ENCODE data around the gene CFAP61. TPM values are rescaled to one million over a fixed set of nuclear protein-coding genes. Genes with fewer than 3 reads are reported as not detected.

CFAP61 gene
- total and polyA plus RNA-seq, 7 donors = 8.3 to 59.4 (median 24.5) TPM

DNA sequence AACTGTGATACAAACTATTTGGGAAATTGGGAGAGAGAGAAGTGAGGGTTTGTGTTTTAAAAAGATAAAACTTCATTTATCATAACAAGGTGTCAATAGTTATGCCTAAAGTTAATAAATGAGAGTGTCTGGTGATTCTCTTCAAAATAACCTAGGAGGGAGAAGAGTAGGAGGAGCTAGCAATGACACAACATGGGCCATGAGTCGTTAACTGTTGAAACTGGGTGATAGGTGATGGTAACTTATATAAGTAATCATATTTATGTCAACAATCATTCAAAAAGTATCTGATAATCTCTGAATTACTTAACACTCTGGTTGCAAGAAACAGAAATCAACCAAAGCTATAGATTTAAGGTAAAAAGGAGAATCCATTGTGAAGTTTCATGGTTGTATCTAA, 268.8 kb downstream of the CFAP61 start:
- H3K36me3 ChIP-seq (ENCODE audit: insufficient read depth in 1 of 2, low read depth in 1 of 2) = no peaks in the 10 kb centered on the region
- DNase-seq = no peak
- H3K4me1 ChIP-seq = no peaks in the 10 kb centered on the region
- no peak overlapping the region for H3K27ac ChIP-seq
- intact Hi-C loops (cut with DNase I) = no loop called here
- H3K4me3 ChIP-seq = no peak overlapping the region
- WGBS, 3 donors = 80 to 91% (median 90%) methylated on average over 1 of the region's 1 CpG
- TF ChIP-seq, protein P1, sequence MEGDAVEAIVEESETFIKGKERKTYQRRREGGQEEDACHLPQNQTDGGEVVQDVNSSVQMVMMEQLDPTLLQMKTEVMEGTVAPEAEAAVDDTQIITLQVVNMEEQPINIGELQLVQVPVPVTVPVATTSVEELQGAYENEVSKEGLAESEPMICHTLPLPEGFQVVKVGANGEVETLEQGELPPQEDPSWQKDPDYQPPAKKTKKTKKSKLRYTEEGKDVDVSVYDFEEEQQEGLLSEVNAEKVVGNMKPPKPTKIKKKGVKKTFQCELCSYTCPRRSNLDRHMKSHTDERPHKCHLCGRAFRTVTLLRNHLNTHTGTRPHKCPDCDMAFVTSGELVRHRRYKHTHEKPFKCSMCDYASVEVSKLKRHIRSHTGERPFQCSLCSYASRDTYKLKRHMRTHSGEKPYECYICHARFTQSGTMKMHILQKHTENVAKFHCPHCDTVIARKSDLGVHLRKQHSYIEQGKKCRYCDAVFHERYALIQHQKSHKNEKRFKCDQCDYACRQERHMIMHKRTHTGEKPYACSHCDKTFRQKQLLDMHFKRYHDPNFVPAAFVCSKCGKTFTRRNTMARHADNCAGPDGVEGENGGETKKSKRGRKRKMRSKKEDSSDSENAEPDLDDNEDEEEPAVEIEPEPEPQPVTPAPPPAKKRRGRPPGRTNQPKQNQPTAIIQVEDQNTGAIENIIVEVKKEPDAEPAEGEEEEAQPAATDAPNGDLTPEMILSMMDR (IDR thresholded peaks at IDR 0.05) = no peak
- H3K9me3 ChIP-seq = no peaks in the 10 kb centered on the region
- no peak for ATAC-seq
- H3K27me3 ChIP-seq (ENCODE audit: insufficient read depth in 3 of 3, low read length in 2 of 3) = no peaks in the 10 kb centered on the region

DNA sequence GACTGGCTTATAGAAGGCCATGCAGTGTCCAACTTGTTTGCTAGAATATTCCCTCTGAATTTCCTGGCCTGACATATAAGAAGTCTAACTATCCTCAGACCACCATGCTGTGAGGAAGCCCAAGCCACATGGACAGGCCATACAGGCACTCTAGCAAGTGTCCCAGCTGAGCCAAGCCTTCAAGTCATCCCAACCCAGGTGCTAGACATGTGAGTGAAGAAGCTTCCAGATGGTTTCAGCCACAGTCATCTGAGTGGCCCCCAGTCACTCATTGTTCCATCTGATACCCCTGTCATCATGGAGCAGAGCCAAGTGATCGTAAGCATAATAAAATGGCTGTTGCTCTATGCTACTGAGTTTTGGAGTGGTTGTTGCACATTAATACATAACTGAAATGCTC, 269.6 kb downstream of the CFAP61 start:
- H3K4me1 ChIP-seq = no peaks in the 10 kb centered on the region
- H3K36me3 ChIP-seq (ENCODE audit: insufficient read depth in 1 of 2, low read depth in 1 of 2) = no peaks in the 10 kb centered on the region
- H3K9me3 ChIP-seq = no peaks in the 10 kb centered on the region
- no peak for ATAC-seq
- TF ChIP-seq, protein P1 (IDR thresholded peaks at IDR 0.05) = no peak
- H3K27me3 ChIP-seq (ENCODE audit: insufficient read depth in 3 of 3, low read length in 2 of 3) = no peaks in the 10 kb centered on the region
- no peak for DNase-seq
- 85 to 96% (median 86%) methylated on average over 1 of the region's 1 CpG for WGBS, 3 donors
- intact Hi-C loops (cut with DNase I) = no loop called here
- no peak overlapping the region for H3K27ac ChIP-seq
- H3K4me3 ChIP-seq = no peak overlapping the region

DNA sequence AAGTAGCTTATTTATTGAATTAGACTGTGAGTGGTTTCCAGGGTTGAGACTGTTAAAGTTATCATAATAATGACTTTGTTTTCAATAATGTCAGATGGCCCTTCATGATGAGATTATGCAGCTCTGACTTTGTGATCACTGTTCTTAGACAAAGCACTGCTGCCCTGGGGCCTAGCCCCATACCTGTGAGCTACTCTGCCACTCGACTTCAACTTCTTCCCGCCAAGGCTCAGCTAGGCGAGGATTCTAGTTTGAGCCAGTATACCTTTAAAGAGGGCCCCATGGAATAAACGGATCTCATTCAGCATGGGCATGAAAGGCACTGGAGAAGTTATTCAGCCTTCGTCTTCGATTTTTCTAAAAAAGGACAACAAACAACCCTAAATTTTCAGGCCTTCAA, 270.6 kb downstream of the CFAP61 start:
- Histone ChIP-seq H3K36me3 (ENCODE audit: insufficient read depth in 1 of 2, low read depth in 1 of 2) (no peaks in the 10 kb centered on the region), H3K9me3 (no peaks in the 10 kb centered on the region)
- intact Hi-C loops (cut with DNase I) = no loop called here

DNA sequence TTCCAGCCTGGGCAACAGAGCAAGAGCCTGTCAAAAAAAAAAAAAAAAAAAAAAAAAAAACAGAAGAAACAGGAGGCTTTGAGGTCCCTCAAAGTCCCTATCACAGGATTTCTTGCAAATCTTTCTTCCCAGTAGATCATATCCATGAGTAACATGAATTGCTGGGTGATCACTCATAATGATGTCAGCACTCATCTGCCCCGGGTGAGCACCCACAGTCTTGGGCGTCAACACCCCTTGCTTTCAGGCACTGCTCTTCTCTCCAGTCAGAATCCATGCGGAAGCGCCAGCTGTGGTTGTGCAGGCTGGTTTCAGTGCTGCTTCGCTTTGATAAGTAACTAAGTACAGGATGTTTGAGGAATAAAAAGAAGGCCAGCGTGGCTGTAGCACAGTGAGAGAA, 275.4 kb downstream of the CFAP61 start:
- H3K4me3 ChIP-seq = no peak overlapping the region
- no peaks in the 10 kb centered on the region for H3K27me3 ChIP-seq (ENCODE audit: insufficient read depth in 3 of 3, low read length in 2 of 3)
- H3K36me3 ChIP-seq (ENCODE audit: insufficient read depth in 1 of 2, low read depth in 1 of 2) = no peaks in the 10 kb centered on the region
- H3K9me3 ChIP-seq = no peaks in the 10 kb centered on the region
- WGBS, 3 donors = 88 to 92% (median 92%) methylated on average over 6 of the region's 6 CpGs
- DNase-seq (no peak), ATAC-seq (no peak)
- intact Hi-C loops (cut with DNase I) = no loop called here
- TF ChIP-seq, protein P1 (IDR thresholded peaks at IDR 0.05) = no peak
- H3K4me1 ChIP-seq = no peaks in the 10 kb centered on the region
- H3K27ac ChIP-seq = no peak overlapping the region

More for the DNA sequence above, 270.6 kb downstream of the CFAP61 start:
- WGBS, 3 donors = 89 to 92% (median 90%) methylated on average over 6 of the region's 6 CpGs
- Histone ChIP-seq H3K27ac (no peak overlapping the region), H3K27me3 (ENCODE audit: insufficient read depth in 3 of 3, low read length in 2 of 3) (no peaks in the 10 kb centered on the region), H3K4me3 (no peak overlapping the region), H3K4me1 (no peaks in the 10 kb centered on the region)
- DNase-seq = no peak
- no peak for ATAC-seq
- TF ChIP-seq, protein P1 (IDR thresholded peaks at IDR 0.05) = no peak

DNA sequence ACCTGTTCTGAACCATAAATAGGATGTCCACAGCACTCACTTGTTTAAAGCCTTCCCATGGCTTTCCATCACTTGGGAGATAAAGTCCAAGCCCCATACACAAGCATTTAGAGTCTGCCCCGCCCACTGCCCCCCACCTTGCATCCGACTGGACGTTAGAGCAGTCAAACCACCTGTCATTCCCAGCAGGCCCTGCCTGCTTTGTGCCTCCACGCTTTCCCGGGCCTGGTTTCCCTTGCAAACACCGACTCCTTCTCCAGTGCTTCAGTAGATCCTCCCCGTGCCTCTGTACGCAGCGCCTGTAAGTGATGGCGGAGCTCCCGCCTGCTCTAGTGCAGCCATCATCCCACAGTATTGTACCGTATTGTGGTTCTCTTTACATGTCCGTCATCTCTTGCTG, 277.2 kb downstream of the CFAP61 start:
- no peak overlapping the region for H3K27ac ChIP-seq
- no peaks in the 10 kb centered on the region for H3K27me3 ChIP-seq (ENCODE audit: insufficient read depth in 3 of 3, low read length in 2 of 3)
- no peaks in the 10 kb centered on the region for H3K36me3 ChIP-seq (ENCODE audit: insufficient read depth in 1 of 2, low read depth in 1 of 2)
- TF ChIP-seq, protein P1 (IDR thresholded peaks at IDR 0.05) = no peak
- ATAC-seq (no peak), DNase-seq (no peak)
- intact Hi-C loops (cut with DNase I) = no loop called here
- H3K9me3 ChIP-seq = no peaks in the 10 kb centered on the region
- H3K4me1 ChIP-seq = no peaks in the 10 kb centered on the region
- H3K4me3 ChIP-seq = no peak overlapping the region
- 80 to 90% (median 90%) methylated on average over 13 of the region's 13 CpGs for WGBS, 3 donors

All from psoas muscle (tissue), 8 donors.